HEK293 (cell line): ENCODE data around the gene MVB12A.

Experiments
- CTCF ChIA-PET: fragments of 350-600 bp; formaldehyde crosslinking; extraction: SDS; loops from one replicate; lab custom pipeline; 2021; ENCODE audit warnings: antibody characterized with exemption; lab: Yijun Ruan, JAX
- POLR2A ChIA-PET: fragments of 300-600 bp; formaldehyde crosslinking; extraction: SDS; loops from one replicate; lab custom pipeline; 2020; ENCODE audit warnings: antibody characterized with exemption, inconsistent platforms; lab: Yijun Ruan, JAX
- H3K27ac ChIP-seq: fragments of 200-500 bp; sonication (Bioruptor generic); 2 replicates; pipeline ENCODE4 v1.5.1; 2014; ENCODE audit warnings: low read depth, low read length, control low read depth, inconsistent platforms; ENCODE audit errors: extremely low read depth
- H3K36me3 ChIP-seq, 2 experiments: fragments of 200-500 bp in 1 of 2; sonication (Bioruptor generic) in 1 of 2; 1 replicate in 1 of 2; 2 replicates in 1 of 2; pipeline ENCODE4 v1.5.1; 2014 to 2017; ENCODE audit warnings: inconsistent platforms in 2 of 2, low read length in 2 of 2; ENCODE audit not compliant: control insufficient read depth in 2 of 2, insufficient read depth in 1 of 2
- H3K4me1 ChIP-seq: fragments of 200-500 bp; sonication (Bioruptor generic); 2 replicates; pipeline ENCODE4 v1.5.1; 2014; ENCODE audit warnings: mild to moderate bottlenecking, low read length, inconsistent platforms; ENCODE audit not compliant: control insufficient read depth, insufficient read depth
- H3K4me3 ChIP-seq: 2 replicates; pipeline ENCODE4 v1.5.1; 2011; ENCODE audit warnings: low read depth, mild to moderate bottlenecking, control low read depth, low read length, moderate library complexity
- H3K9me3 ChIP-seq: fragments of 200-500 bp; sonication (Bioruptor generic); 2 replicates; pipeline ENCODE4 v1.5.1; 2014; ENCODE audit warnings: low read depth, low read length, inconsistent platforms; ENCODE audit not compliant: control insufficient read depth, insufficient read depth
- GLIS1 ChIP-seq: fragments of 450-650 bp; formaldehyde crosslinking; IDR thresholded peaks from 2 replicates; pipeline ENCODE4 v1.5.1; 2016; ENCODE audit warnings: missing biosample characterization, missing genetic modification characterization
- OVOL3 ChIP-seq: fragments of 450-650 bp; formaldehyde crosslinking; IDR thresholded peaks from 2 replicates; pipeline ENCODE4 v1.5.1; 2016; ENCODE audit warnings: missing biosample characterization, missing genetic modification characterization
- SP2 ChIP-seq: fragments of 450-650 bp; formaldehyde crosslinking; IDR thresholded peaks from 2 replicates; pipeline ENCODE4 v1.5.1; 2016; ENCODE audit warnings: missing biosample characterization, missing genetic modification characterization
- SP7 ChIP-seq: fragments of 450-650 bp; formaldehyde crosslinking; IDR thresholded peaks from 2 replicates; pipeline ENCODE4 v1.5.1; 2016; ENCODE audit warnings: missing biosample characterization, missing genetic modification characterization
- ZBTB7A ChIP-seq: fragments of 450-650 bp; formaldehyde crosslinking; IDR thresholded peaks from 2 replicates; pipeline ENCODE4 v1.5.1; 2016; ENCODE audit warnings: low read depth, missing biosample characterization, missing genetic modification characterization
- ZNF140 ChIP-seq: fragments of 450-650 bp; formaldehyde crosslinking; IDR thresholded peaks from 2 replicates; pipeline ENCODE4 v1.5.1; 2016; ENCODE audit warnings: missing biosample characterization, missing genetic modification characterization
- ZNF16 ChIP-seq: fragments of 450-650 bp; formaldehyde crosslinking; IDR thresholded peaks from 2 replicates; pipeline ENCODE4 v1.5.1; 2016; ENCODE audit warnings: low read depth, missing biosample characterization, missing genetic modification characterization
- ZNF184 ChIP-seq: fragments of 450-650 bp; IDR thresholded peaks from 2 replicates; pipeline ENCODE4 v1.5.1; 2018; ENCODE audit warnings: missing biosample characterization, mild to moderate bottlenecking, missing genetic modification characterization
- ZNF19 ChIP-seq: fragments of 450-650 bp; formaldehyde crosslinking; IDR thresholded peaks from 2 replicates; pipeline ENCODE4; 2016; ENCODE audit warnings: missing biosample characterization, missing genetic modification characterization, low read depth
- ZNF223 ChIP-seq: fragments of 450-650 bp; formaldehyde crosslinking; IDR thresholded peaks from 2 replicates; pipeline ENCODE4 v1.5.1; 2016; ENCODE audit warnings: missing biosample characterization, missing genetic modification characterization
- ZNF302 ChIP-seq: fragments of 450-650 bp; formaldehyde crosslinking; IDR thresholded peaks from 2 replicates; pipeline ENCODE4 v1.5.1; 2016; ENCODE audit warnings: missing biosample characterization, missing genetic modification characterization, low read depth
- ZNF335 ChIP-seq: fragments of 450-650 bp; formaldehyde crosslinking; conservative IDR thresholded peaks from 2 replicates; pipeline ENCODE4 v1.5.1; 2016; ENCODE audit warnings: missing biosample characterization, missing genetic modification characterization
- ZNF354C ChIP-seq: fragments of 450-650 bp; formaldehyde crosslinking; IDR thresholded peaks from 2 replicates; pipeline ENCODE4 v1.5.1; 2016; ENCODE audit warnings: missing biosample characterization, missing genetic modification characterization, low read depth, borderline replicate concordance
- ZNF660 ChIP-seq: fragments of 450-650 bp; IDR thresholded peaks from 2 replicates; pipeline ENCODE4 v1.5.1; 2018; ENCODE audit warnings: missing biosample characterization, mild to moderate bottlenecking, missing genetic modification characterization
- ZNF677 ChIP-seq: fragments of 450-650 bp; IDR thresholded peaks from 2 replicates; pipeline ENCODE4 v1.5.0; 2018; ENCODE audit warnings: missing biosample characterization, mild to moderate bottlenecking, missing genetic modification characterization, moderate library complexity
- ZNF792 ChIP-seq: fragments of 450-650 bp; formaldehyde crosslinking; IDR thresholded peaks from 2 replicates; pipeline ENCODE4 v1.5.1; 2016; ENCODE audit warnings: missing biosample characterization, missing genetic modification characterization
- TF ChIP-seq, protein P1 (sequence below): fragments of 450-650 bp; formaldehyde crosslinking; IDR thresholded peaks from 2 replicates; pipeline ENCODE4 v1.5.1; 2016; ENCODE audit warnings: missing biosample characterization, missing genetic modification characterization
- TF ChIP-seq, protein P2 (sequence below): fragments of 450-650 bp; formaldehyde crosslinking; conservative IDR thresholded peaks from 2 replicates; pipeline ENCODE4 v1.5.1; 2016; ENCODE audit warnings: low read depth, missing biosample characterization, missing genetic modification characterization

The MVB12A gene

GRCh38 chr19:17393002-17393401, 26.8 kb upstream of the MVB12A start:
- no peak overlapping the region for H3K27ac ChIP-seq
- no peaks in the 10 kb centered on the region for H3K36me3 ChIP-seq
- no peaks in the 10 kb centered on the region for H3K9me3 ChIP-seq
- ChIA-PET CTCF (interaction anchor here (0.6 to 1.6 kb wide), 3 partner anchors 21 to 72 kb away, joined by 3 to 4 read pairs (median 3); no protein-coding TSS in a partner anchor), POLR2A (no interaction called here)
- TF ChIP-seq ZNF792 (tag by site-specific recombination) (peak; percentile 92), SP7 (tag by site-specific recombination) (peak; percentile 74), ZNF16 (tag by site-specific recombination) (no peak), ZNF660 (no peak), ZNF335 (tag by site-specific recombination) (0 out of 2 replicates have a peak, but pooled peaks have one; percentile 23), ZNF223 (tag by site-specific recombination) (no peak), GLIS1 (tag by site-specific recombination) (peak; percentile 53), ZNF19 (tag by site-specific recombination) (no peak)
- TF ChIP-seq, protein P1, sequence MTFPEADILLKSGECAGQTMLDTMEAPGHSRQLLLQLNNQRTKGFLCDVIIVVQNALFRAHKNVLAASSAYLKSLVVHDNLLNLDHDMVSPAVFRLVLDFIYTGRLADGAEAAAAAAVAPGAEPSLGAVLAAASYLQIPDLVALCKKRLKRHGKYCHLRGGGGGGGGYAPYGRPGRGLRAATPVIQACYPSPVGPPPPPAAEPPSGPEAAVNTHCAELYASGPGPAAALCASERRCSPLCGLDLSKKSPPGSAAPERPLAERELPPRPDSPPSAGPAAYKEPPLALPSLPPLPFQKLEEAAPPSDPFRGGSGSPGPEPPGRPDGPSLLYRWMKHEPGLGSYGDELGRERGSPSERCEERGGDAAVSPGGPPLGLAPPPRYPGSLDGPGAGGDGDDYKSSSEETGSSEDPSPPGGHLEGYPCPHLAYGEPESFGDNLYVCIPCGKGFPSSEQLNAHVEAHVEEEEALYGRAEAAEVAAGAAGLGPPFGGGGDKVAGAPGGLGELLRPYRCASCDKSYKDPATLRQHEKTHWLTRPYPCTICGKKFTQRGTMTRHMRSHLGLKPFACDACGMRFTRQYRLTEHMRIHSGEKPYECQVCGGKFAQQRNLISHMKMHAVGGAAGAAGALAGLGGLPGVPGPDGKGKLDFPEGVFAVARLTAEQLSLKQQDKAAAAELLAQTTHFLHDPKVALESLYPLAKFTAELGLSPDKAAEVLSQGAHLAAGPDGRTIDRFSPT (tag by site-specific recombination), result no peak
- no peak overlapping the region for H3K4me3 ChIP-seq
- H3K4me1 ChIP-seq, result peaks cover 3% of the 10 kb centered on the region; the same call in 1 of the 2 replicates

- no peak within 1 kb of the TSS for H3K4me3 ChIP-seq
- POLR2A ChIA-PET, result interaction anchor here (0.6 kb wide), 1 partner anchor 40 kb away, joined by 5 read pairs; no protein-coding TSS in a partner anchor
- H3K9me3 ChIP-seq, result no peaks in the 10 kb centered on the region
- H3K36me3 ChIP-seq, result no peaks in the 10 kb centered on the region
- TF ChIP-seq, protein P2, sequence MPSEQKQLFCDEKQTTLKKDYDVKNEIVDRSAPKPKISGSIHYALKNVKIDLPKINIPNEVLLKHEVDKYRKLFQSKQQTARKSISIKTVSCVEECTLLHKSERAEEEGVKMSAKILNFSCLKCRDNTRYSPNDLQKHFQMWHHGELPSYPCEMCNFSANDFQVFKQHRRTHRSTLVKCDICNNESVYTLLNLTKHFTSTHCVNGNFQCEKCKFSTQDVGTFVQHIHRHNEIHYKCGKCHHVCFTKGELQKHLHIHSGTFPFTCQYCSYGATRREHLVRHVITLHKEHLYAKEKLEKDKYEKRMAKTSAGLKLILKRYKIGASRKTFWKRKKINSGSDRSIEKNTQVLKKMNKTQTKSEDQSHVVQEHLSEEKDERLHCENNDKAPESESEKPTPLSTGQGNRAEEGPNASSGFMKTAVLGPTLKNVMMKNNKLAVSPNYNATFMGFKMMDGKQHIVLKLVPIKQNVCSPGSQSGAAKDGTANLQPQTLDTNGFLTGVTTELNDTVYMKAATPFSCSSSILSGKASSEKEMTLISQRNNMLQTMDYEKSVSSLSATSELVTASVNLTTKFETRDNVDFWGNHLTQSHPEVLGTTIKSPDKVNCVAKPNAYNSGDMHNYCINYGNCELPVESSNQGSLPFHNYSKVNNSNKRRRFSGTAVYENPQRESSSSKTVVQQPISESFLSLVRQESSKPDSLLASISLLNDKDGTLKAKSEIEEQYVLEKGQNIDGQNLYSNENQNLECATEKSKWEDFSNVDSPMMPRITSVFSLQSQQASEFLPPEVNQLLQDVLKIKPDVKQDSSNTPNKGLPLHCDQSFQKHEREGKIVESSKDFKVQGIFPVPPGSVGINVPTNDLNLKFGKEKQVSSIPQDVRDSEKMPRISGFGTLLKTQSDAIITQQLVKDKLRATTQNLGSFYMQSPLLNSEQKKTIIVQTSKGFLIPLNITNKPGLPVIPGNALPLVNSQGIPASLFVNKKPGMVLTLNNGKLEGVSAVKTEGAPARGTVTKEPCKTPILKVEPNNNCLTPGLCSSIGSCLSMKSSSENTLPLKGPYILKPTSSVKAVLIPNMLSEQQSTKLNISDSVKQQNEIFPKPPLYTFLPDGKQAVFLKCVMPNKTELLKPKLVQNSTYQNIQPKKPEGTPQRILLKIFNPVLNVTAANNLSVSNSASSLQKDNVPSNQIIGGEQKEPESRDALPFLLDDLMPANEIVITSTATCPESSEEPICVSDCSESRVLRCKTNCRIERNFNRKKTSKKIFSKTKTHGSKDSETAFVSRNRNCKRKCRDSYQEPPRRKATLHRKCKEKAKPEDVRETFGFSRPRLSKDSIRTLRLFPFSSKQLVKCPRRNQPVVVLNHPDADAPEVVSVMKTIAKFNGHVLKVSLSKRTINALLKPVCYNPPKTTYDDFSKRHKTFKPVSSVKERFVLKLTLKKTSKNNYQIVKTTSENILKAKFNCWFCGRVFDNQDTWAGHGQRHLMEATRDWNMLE, result no peak
- no peak for TF ChIP-seq ZNF140 (tag by site-specific recombination)
- no peak for TF ChIP-seq ZBTB7A
- no peak for TF ChIP-seq SP2 (tag by site-specific recombination)
- TF ChIP-seq ZNF302 (tag by site-specific recombination), result no peak
- no peak for TF ChIP-seq ZNF354C
- TF ChIP-seq ZNF677, result no peak
- TF ChIP-seq OVOL3 (tag by site-specific recombination), result no peak
- no peak for TF ChIP-seq ZNF184 (tag by site-specific recombination)
- TF ChIP-seq, all 188 proteins: peak for 0
- no peak within 1 kb of the TSS for H3K27ac ChIP-seq
- CTCF ChIA-PET, result interaction anchor here (0.6 to 1.6 kb wide), 16 partner anchors 9 to 553 kb away, joined by 3 to 6 read pairs (median 3); partner anchors contain the start of gene NXNL1
- peaks cover 3% of the 10 kb centered on the region; the same call in 1 of the 2 replicates for H3K4me1 ChIP-seq
Measured at GRCh38 chr19:17393914-17394313, 25.9 kb upstream of the MVB12A start, which contains the start of gene CCDC194. Gene CCDC194, minus strand, starts transcription at chr19:17394196. Its CDS starts 38 bp downstream, at chr19:17394158.
